Stimulated activated CD8-positive, alpha-beta memory T cell treated with anti-CD3 and anti-CD28 coated beads, Interleukin-4, amount 100 ng/mL, for 48 hours (primary cell): Measurements from ENCODE around the gene SKAP1.
"Not testable (repeated sequence)": the region's sequence is repeated elsewhere in the genome, so short reads cannot be mapped to it uniquely, and the experiment has no call there.

Experiments
- DNase-seq: peaks from one replicate; pipeline ENCODE4 v3.0.0-alpha.2; 2020

SKAP1 gene

DNA sequence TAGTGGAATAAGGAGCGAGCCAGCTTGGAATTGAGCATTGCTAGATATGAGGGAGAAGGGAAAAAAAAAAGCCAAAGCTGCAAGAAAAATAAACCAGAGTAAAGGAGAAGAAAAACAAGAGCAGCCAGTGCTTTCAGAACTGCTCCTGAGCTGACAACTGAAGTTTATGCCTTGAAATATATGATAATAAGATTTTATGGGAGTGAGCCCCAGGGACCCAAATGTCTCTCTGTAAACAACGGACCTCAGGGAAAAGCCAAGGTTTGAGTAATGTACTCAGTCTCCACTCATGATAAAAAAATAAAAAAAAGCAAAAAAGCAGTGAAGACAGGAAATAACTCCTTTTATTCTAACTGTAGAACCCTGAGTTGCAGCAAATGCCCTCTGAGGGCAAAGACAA, 189.9 kb downstream of the SKAP1 start:
- no peak for DNase-seq

DNA sequence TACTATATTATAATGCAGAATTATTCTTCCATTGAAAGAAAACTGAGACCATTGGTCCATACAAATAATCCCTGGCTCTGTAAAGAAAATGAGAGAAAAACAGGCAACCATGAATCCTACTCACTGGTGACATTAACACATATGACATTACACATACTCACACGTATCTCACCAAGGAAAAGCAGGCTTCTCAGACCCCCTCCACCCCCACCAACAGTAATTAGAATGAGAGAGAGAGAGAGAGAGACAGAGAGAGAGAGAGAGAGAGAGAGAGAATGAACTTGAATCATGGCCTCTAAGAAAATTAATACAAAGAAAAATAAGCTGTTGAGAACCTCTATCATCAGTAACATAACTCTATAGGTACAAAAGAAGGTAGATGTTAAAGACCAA, 190.4 kb downstream of the SKAP1 start:
- DNase-seq, result no peak

DNA sequence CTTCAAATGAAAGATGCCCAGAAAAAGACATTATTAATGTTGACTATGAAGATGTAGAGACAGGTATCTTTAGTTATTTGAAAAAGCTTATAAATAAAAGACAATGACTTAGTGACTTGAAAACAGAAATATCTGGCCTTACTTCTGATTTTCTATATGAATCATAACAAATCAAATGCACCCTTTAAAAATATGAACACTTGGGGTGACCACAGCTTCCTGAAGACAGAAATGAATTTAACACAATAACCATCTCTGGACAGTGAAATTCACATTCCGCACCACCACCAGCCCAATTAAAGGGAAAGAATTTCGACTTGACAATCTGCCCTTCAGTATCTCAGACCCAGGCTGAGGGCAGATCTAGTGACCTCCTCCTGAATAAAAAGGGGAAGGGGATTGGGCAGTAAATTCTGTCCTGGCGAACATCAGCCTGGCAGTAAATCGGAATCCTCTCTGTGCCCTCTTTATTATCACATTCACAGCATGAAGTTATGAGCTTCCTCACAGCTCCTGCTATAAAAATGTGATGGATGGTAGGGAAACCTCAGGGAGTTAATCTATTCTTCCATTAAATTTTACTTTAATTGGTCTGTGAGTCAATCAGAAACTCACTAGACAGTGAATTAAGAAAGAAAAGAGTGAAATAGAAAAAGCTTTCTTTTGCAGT, 190.9 kb downstream of the SKAP1 start:
- no peak for DNase-seq

- no peak for DNase-seq
Measured at GRCh38 chr17:48237456-48237855, 192.6 kb downstream of the SKAP1 start.

DNA sequence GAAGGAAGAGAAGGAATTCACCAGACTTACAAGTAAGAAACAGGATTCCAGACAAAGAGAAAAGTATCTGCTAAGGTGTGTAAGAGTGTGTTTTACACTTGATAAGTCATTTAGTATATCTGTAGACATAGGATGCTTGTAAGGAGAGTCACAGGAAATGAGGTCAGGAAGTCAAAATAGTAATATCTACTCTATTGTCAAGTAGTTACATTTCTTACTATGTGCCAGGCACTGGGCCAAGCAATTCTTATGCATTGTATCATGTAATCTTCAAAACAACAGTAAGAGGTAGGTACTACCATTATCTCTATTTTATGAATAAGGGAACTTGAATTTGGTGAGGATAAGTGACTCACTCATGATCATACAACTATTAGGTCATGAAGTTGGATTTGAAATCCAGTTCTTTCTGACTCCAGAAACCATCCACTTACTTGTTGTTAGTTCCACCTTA, 193.3 kb downstream of the SKAP1 start:
- no peak for DNase-seq

GRCh38 chr17:48234922-48235321, 195.1 kb downstream of the SKAP1 start:
- no peak for DNase-seq

DNA sequence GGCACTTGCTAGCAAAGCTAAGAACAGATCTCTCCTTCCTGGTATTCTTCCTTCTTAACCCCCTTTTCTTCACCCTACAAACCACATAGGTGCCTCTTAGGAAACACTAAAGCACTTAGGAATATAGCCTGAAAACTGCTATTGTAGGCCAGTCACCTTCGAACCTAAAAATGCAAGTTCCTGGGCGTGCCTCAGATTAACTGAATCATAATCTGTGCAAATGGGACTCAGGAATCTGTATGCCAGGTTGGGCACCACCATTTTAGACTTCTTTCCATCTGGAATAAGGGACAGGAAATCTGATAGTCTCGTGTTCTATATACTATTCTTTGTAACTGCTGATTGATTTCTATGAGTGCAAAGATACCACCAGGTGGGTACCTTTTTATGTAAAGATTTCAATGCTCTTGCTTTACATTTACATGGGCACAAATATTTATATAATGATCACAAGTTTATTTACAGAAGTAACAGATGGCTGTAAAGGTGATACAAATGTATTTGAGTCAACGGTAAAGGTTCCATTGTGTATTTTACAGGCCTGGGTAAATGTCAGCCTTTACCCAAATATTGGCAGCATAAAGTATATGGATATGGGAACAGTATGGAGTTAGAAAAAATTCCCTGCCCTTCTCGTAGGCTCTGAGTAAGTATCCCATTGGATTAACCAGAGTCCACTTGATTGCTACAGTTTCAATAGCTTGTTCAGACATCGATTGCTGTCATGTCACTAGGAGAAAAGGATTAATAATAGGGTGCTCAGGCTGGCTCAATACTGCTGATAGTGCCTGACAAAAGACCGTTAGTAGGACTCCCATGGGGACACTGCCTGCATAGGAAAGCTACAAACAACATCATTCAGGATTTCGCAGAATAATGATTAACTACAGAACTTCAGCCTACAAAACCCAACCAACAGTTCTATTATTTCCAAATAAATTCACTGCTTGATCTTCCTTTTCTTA, 197.7 kb downstream of the SKAP1 start:
- DNase-seq, result no peak

DNA sequence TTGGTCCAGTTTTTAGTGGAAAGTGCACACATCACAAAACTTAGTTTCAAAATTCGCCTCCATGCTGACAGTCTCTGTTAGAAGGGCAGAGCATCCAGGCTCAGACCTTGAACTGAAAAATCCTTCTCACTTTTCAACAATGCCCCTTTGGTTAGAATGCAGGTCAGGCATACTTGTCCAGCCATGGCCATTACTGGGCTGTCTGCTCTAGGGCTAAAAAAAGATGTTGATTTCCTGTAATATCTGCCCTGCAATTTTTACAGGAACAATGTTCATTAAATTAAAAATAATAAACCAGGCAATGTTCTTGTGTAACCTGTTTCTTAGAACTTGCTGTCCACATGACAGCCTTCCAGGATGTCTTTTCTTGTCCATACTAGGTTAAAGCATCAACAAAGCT, 200.1 kb downstream of the SKAP1 start:
- no peak for DNase-seq

DNA sequence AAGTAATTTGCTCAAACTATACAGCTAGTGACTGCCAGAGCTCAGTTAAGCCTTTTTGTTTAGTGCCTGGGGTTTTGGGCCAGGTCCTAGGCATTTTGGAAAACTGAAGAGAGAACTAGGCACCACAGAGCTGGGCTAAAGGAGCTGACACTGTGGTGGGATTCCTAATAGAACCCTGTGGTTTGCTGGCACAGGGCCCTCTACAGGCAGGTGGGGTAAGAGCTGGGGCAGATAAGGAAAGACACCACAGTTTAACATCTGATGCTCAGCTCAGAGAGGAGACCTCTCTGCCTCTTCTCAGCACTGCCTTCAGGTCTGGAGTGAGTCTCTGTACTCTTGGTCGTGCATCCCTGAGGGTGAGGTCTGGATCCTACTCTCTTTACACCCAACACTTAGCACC, 201.3 kb downstream of the SKAP1 start:
- DNase-seq, result no peak

DNA sequence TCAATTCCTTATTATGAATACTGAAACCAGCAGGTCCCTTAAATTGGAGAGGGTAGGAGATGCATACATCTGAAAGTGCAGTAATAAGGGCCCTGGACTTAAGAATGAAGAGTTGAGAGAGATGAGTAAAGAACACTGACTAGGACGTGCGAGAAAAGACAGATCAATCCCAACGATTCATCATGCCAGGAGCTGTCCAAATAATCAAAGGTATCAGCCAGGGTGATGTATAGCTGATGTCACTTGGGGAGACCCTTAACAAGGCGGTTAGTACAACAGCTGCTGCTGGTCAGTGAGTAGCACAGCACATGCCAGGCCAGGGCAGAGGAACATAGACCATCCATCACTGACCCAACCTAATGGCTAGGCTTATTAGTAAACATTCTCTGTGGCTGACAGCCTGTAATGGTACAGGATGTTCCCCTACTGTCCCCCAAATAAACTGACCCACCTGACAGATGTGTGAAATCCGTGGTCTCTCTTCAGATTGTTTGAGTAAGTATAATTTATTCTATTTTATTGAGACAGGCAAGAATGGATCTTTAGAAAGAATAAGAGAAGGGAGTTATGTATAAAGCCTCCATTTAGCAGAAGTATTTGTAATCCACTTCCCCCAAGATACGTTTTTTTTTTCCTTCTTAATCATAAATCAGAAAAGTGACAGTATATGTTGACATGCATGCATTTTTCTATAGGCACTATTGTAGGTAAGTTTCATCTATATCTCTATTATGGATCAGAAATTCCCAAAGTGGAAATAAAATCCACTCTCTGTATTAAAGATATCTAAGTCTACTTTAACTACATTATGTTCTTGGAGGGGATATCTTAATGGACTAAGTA, 204.1 kb downstream of the SKAP1 start:
- no peak for DNase-seq

DNA sequence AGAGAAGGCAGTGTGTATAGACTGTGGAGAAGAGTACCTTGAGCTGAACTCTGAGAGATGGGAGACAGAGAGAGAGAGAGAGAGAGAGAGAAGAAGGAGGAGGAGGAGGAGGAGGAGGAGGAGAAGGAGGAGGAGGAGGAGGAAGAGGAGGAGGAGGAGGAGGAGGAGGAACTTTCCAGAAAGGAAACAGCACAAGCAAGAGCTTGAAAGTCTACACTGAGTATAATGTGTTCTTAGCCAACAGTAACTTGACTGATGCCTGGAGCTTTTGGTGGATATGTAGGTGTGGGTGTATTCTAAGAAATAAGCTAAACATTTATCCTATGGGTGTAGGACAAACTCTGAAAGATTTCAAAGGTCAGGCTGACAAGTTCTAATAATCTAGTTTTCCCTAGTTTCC, 206.1 kb downstream of the SKAP1 start:
- DNase-seq, result no peak

DNA sequence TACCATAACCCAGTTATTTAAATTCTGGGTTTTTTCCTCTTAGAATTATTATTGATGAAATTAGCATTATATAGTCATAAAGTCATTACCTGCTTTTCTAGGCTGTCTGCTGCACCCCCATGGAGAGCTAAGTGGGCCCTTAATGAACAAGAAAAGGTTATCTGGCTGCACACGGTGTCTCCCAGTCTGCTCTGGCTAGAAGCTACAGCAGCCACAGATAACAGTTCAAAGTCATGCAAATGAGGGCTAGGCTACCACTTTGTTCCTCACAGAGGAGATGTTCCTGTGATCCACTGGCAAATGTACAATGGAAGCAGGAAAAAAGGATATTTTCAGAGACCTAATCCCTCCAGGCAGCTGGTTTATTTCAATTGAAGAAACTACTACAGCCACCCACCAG, 210.4 kb downstream of the SKAP1 start:
- no peak for DNase-seq

DNA sequence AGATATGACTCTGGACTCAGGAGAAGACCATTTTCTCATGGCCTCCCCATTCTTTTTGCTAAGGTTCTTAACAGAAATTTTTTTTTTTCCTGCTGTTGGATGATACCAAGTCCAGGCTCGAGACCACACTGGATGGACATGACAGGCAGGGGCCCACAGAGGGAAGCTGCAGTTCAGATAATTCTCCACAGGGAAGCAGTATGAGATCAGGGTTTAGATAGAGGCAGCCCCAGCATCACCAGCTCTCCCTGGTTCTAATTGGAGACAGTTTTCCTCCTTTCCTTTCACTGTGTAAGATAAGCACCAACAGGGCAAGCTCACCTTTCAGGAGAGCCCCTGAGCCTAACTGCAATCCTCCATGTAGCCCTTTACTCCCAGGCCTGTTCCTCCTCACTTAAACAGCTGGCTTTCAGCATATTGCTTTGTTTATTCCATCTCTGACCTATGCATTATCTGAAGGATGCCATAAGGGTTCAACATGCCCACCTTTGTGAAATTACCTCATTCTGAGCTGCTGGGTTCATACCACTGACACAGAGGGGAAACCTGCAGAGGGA, 214.4 kb downstream of the SKAP1 start:
- DNase-seq, result no peak

DNA sequence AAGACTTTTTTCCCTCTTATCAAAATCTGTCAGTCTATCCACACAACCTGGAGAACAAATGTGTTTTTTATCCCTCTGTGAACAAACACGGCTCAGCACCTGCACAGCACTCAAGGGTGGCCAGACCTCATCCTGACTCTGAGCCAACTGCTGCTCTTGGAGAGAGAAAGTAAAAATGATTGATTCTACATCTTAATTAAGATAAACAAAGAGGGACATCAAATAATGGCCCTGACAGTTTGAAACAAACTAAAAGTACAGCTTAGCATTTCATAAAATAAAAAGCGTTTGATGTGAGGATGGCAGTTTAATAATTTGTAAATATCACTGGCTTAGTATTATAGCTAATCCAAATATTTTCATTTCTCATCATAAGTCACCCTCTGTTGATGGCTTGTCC, 216.2 kb downstream of the SKAP1 start:
- DNase-seq, result no peak

DNA sequence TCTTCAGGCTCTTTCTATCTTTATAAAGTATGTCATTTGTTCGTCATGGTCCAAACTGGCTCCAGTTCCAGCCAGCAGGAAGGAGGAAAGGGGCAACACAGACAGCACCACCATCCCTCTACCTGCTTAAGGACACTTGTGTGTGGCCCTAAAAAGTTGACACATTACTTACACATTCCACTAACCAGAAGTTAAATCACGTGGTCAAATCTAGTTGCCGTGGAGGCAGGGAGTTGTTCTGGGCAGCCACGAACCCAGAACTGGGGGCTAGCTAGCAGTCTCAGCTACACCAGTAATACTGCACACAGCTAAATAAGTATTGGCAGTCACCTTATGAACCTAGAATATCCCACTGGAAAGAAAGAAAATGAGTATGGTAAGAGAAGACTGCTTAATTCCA, 218.2 kb downstream of the SKAP1 start:
- DNase-seq, result no peak

GRCh38 chr17:48211011-48211410, 219.0 kb downstream of the SKAP1 start:
- DNase-seq, result no peak

GRCh38 chr17:48209973-48210372, 220.0 kb downstream of the SKAP1 start:
- DNase-seq, result no peak

GRCh38 chr17:48207776-48208544, 222.1 kb downstream of the SKAP1 start:
- no peak for DNase-seq

GRCh38 chr17:48207036-48207435, 223.0 kb downstream of the SKAP1 start:
- not testable (repeated sequence) for DNase-seq

- DNase-seq, result no peak
Measured at GRCh38 chr17:48202959-48203358, 227.1 kb downstream of the SKAP1 start.

DNA sequence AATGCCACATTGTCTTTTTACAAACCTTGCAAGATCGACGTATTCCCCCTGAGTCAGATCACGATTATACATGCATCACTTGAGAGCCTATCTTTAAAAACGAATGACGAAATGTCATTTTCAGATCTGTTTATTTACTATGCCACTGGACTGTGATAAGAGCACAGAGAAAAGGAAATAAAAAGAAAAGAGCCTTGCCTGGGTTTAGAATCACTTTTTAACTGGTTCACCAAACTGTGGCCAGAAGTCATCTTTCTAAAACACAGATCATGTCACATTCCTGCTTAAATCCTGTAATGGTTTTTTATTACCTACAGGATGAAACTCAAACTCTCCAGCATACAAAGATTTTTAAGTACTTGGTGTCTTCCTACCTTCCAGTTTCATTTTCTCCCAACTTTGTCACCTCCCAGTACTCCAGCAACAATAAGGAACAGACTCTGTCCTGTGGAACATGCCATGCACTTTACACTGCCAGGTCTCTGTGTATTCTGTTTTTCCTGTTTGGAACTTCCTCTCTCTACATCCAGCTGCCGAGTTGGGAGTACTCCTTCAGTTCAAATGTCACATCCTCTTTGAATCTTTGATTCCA, 231.0 kb downstream of the SKAP1 start:
- no peak for DNase-seq

GRCh38 chr17:48195910-48196309, 234.1 kb downstream of the SKAP1 start:
- no peak for DNase-seq
